AG09319 (cell line): ENCODE measurements around the gene CLCA1.
A peak's percentile ranks its signal among the peaks of the same experiment; 100 is the strongest.

Experiments used
- DNase-seq: peaks from one replicate; pipeline ENCODE4 v3.0.0-alpha.2; 2010; ENCODE audit warnings: low read depth; ENCODE audit errors: extremely low read depth
- TF ChIP-seq, protein P1 (sequence below): IDR thresholded peaks from 2 replicates; pipeline ENCODE4 v1.5.1; 2011; ENCODE audit warnings: low read depth, mild to moderate bottlenecking, inconsistent platforms, low read length, moderate library complexity

CLCA1 gene, protein sequence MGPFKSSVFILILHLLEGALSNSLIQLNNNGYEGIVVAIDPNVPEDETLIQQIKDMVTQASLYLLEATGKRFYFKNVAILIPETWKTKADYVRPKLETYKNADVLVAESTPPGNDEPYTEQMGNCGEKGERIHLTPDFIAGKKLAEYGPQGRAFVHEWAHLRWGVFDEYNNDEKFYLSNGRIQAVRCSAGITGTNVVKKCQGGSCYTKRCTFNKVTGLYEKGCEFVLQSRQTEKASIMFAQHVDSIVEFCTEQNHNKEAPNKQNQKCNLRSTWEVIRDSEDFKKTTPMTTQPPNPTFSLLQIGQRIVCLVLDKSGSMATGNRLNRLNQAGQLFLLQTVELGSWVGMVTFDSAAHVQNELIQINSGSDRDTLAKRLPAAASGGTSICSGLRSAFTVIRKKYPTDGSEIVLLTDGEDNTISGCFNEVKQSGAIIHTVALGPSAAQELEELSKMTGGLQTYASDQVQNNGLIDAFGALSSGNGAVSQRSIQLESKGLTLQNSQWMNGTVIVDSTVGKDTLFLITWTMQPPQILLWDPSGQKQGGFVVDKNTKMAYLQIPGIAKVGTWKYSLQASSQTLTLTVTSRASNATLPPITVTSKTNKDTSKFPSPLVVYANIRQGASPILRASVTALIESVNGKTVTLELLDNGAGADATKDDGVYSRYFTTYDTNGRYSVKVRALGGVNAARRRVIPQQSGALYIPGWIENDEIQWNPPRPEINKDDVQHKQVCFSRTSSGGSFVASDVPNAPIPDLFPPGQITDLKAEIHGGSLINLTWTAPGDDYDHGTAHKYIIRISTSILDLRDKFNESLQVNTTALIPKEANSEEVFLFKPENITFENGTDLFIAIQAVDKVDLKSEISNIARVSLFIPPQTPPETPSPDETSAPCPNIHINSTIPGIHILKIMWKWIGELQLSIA

DNA sequence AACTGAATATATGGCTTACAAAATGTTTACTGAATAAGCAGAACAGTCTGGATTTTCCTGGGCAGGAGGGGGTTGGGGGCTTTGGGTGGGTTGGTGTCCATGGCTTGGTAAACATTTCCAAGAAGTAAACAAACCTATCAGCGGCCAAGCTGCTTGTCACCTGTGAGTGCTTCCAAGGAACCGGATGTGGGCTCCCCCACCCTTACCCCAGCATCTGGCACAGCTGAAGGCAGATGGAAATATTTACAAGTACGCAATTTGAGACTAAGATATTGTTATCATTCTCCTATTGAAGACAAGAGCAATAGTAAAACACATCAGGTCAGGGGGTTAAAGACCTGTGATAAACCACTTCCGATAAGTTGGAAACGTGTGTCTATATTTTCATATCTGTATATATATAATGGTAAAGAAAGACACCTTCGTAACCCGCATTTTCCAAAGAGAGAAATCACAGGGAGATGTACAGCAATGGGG is at the start of gene CLCA1:
CLCA1 (plus strand) TSS at position 427 of the 477 bp plus-strand sequence; CDS start at position 472, 45 bp downstream.
- DNase-seq, result no peak
- TF ChIP-seq, protein P1, sequence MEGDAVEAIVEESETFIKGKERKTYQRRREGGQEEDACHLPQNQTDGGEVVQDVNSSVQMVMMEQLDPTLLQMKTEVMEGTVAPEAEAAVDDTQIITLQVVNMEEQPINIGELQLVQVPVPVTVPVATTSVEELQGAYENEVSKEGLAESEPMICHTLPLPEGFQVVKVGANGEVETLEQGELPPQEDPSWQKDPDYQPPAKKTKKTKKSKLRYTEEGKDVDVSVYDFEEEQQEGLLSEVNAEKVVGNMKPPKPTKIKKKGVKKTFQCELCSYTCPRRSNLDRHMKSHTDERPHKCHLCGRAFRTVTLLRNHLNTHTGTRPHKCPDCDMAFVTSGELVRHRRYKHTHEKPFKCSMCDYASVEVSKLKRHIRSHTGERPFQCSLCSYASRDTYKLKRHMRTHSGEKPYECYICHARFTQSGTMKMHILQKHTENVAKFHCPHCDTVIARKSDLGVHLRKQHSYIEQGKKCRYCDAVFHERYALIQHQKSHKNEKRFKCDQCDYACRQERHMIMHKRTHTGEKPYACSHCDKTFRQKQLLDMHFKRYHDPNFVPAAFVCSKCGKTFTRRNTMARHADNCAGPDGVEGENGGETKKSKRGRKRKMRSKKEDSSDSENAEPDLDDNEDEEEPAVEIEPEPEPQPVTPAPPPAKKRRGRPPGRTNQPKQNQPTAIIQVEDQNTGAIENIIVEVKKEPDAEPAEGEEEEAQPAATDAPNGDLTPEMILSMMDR, result no peak

DNA sequence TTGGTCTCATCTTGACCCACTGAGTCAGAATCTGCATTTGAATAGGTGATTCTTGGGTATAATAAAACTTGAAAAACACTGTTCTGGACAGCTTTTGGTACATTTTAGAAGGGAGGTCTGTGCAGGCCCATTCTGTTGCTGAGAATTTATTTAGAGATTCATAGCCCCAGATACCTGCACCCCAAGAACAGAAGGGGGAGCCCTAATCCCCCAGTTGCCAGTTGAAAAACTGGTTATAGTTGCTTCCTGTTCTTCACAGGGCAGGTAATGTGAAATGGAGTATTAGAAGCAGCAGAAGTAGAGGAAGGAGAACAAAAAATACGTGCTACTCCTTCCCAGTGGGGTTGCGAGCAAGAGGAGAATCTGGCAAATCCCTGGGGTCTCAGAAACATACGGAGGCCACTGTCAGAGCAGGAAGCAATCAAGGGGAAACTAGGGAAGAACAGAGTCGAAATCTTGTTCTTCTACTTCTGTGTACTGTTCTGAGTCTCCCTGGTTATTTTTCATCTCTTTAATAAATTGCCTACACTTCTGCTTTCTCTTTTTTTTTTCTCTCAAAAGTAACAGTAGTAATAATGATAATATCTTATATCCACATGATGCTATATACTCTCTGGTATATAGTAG is 49.3 kb upstream of the CLCA1 start:
- TF ChIP-seq, protein P1, result peak; percentile 62
- no peak for DNase-seq

DNA sequence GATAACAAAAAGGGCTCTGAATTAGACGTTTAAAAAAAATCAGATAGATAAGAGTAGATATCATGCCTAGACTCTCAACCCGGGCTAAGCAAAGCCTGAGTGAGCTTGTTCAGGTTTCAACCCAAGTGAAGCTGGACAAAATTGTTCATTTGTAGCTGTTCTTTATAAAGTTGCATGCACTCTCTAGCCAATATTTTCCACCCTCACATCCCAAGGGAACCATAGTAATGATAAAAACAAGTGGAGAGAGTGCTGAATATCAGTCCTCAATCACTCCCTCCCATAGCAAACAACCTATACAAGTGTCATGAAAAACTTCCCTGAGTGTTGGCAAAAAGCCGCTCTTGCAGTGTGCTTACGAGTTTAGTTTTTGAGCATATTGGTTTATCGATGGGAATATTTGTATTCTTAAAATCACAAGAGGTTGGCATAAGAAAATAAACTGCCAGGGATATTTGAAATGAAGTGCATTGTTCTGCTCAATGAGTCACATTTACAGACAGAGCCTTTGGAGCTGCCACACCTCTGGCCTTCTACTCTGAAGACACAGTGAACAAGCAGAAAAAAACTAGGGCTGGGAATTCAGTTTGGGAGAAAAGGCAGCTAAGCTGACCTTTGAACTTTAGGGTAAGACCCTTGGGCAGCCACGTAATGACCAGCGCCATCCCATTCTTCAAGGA is 47.0 kb upstream of the CLCA1 start:
- TF ChIP-seq, protein P1, result no peak
- DNase-seq, result no peak

DNA sequence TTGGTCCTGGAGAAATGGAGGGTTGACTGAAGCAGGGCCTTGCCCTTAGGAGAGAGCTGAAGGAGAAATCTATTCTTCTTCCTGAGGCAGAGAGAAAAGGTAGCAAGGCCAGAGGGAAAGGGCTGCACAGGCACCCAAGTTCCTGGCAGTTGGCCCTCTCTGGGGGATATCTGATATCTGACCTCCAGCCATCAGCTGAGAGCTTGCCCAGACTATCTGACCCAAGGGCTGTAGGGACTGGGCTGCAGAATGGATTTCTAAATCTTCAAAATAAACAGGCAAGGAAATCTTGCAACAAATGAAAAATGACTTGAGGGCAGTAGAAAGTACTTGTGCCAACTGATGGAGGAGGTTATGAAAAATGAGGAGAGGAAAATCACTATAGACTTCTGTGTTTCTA is 45.3 kb upstream of the CLCA1 start:
- DNase-seq, result no peak
- TF ChIP-seq, protein P1, result no peak

DNA sequence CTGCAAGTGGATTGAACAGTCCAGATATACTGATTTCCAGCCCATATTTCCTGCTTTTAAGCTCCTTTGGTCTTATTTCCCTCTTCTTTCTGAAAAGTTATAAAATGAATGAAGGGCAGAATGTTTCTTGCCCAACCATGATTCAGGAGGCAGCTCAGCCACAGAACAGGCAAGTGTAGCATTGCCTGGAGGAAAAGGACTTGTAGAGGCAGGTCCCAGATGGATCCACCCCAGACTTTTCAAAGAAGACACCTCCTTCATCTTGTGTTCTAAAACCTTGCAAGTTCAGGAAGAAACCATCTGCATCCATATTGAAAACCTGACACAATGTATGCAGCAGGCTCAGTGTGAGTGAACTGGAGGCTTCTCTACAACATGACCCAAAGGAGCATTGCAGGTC is 44.9 kb upstream of the CLCA1 start, which contains the start of gene CLCA2:
CLCA2 (plus strand) TSS at position 299 of the 400 bp plus-strand sequence; CDS start at position 376, 77 bp downstream.
- no peak for DNase-seq
- TF ChIP-seq, protein P1, result no peak

DNA sequence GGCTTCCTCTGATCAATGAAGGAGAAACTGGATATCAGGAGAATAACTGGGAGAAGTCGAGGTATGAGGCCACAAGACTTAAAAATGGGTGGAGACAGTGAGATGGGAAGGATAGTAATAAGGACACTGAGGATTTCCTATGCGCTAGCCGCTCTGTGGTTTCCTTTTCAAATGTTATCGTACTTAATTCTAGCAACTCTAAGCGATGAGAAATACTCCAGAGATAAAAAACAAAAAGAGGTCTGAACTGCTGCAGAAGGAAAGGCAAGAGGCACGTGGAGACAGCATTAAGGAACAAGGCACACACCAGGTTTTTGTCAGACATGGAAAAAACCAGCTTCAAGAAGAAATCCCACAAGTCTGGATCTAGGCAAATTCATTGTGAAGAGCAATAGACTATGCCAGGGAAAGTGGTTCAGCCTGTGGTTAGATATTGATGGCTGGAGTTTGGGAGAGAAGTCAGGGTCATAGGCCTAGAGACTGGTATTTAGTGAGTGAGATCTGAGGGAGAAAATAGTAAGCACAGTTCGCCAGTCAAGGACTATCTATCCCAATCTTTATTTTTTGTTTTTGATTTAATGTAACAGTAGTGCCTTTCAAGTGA is 39.5 kb upstream of the CLCA1 start:
- DNase-seq, result no peak
- TF ChIP-seq, protein P1, result no peak
